Lung microvascular endothelial cell (primary cell): Measurements from ENCODE around the gene SHROOM3. TPM values are rescaled to one million over a fixed set of nuclear protein-coding genes. Genes with fewer than 3 reads are reported as not detected.
"Not testable (repeated sequence)": the region's sequence is repeated elsewhere in the genome, so short reads cannot be mapped to it uniquely, and the experiment has no call there.

ENCODE experiments used
- DNase-seq, 2 donors: peaks; one replicate each; pipeline versions ENCODE4 v3.0.0 to v3.0.0-alpha.2; 2010; ENCODE audit warnings: low read depth in 2 of 2
- total RNA-seq: library from RNA; depleted of rRNA; stranded (reverse); fragments of >200 nt; gene quantifications from 2 replicates; pipeline ENCODE4 v1.2.1, GENCODE V29; 2014

Gene SHROOM3
- total RNA-seq: under 0.01 TPM in 2 replicates

DNA sequence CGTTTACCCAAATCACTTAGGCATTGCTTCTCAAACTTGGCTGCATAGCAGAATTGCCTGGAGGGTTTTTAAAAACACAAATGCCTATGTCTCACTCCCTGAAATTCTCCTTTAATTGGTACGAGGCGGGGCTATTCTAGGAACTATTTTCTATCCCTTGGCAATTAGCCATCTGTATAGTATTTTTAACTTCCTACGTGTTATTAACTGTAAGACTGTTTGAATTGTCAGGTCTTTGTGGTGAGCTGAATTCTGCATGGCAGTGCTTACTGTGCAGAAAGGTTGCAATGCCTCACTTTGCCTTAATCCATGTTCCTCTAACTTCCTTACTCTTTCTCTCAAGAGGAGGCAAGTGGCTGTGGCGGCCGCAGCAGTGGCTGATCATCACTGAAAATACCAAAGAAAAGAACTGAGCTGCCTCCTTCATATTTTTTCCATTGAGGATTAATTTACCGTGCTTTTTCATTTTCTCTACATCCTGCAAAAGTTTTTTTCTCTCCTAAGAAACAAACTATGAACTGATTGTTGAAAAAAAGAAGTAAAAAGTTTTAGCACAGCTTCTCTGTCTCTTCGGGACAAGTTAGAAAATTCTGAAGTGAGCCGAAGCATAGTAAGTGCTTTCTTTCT, at the start of gene SHROOM3:
Gene SHROOM3 (plus strand): TSS at position 329 of the 627 bp plus-strand sequence. CDS start 824 bp downstream, outside the sequence.
- no peak for DNase-seq

- DNase-seq: no peak
Measured at GRCh38 chr4:76385974-76386373, 49.1 kb upstream of the SHROOM3 start.

GRCh38 chr4:76386566-76387305, 48.3 kb upstream of the SHROOM3 start:
- DNase-seq: no peak

DNA sequence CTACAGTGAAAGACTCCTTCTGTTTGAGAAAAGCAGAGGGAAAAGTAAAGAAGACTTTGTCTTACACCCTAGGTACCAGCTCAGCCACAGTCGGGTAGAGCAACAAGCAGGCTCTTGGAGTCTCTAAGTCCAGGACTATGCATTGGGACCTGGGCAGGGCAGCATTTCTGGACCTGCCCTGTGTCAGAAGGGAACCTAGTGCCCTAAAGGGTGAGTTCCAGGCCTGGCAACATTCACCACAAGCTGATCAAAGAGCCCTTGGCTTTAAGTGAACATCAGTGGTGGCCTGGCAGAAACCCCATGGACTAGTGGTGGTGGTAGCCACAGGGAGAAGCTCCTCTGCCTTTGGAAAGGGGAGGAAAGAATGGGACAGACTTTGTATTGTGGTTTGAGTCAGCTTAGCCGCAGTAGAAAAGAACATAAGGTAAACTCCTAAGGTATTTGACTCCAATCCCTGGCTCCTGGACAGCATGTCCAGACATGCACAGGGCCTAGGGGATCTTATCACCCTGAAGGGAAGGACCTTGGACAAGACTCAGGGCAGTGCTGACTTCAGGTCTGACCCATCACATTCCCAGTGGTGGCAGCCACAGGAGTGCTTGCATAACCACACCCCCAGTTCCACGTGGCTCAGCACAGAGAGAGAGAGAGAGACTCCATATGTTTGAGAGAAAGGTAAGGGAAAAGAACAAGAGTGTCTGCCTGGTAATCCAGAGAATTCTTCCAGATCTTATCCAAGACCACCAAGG, 46.7 kb upstream of the SHROOM3 start:
- no peak for DNase-seq

- no peak for DNase-seq
Measured at GRCh38 chr4:76401654-76402053, 33.4 kb upstream of the SHROOM3 start.

DNA sequence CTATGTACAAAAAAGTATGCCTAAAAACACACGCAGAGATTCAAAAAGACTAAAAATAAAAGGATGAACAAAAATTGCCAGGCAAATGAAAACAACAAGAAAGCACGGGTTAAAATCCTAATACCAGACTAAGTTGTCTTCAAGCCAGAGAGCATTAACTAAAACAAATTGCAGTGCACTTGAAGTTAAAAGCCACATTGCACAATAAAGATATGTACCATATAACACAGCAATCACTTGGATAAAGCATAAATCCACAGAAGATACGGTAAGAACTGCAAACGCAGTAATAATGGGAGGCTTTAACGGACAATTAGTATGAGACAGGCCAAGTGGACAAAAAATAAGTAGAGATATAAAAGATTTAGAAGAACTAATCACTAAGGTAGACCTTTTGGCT, 28.9 kb upstream of the SHROOM3 start:
- no peak for DNase-seq

DNA sequence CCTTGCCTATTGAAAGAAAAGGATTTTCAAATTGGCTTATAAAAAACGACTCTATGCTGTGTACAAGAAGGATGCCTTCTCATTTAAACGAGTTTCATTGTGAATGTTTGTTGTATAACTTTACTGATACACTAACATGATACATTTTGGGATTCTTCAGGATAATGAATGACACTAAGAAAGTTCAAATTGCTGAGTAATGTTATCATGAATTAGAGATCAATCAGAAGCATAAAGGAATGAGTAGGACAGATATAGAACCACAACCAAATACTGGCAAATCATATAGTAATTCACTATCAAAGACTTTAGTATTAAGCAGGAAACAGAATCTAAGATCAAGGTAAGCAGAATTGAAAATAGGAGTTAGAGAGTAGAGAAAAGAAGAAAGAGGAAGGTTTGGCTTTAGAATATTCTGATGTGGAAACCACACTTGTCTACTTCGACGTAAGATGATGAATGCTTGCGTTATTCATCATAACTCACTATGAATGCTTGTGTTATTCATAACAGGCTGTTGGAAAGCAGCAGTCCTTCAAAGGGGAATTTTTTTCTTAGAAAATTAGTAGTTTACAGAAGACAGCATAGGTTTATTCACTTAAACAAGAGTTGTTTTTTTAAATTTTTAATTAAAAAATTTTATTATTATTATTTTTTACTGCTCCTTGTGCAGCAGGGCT, 27.4 kb upstream of the SHROOM3 start:
- DNase-seq: no peak

GRCh38 chr4:76410636-76411035, 24.4 kb upstream of the SHROOM3 start:
- DNase-seq: no peak

GRCh38 chr4:76420188-76420761, 14.8 kb upstream of the SHROOM3 start:
- DNase-seq: no peak

GRCh38 chr4:76420762-76421581, 14.1 kb upstream of the SHROOM3 start, which contains the start of gene CCDC158:
CCDC158 (minus strand) TSS chr4:76421141; CDS start chr4:76403207, 17,934 bp downstream.
- no peak for DNase-seq

GRCh38 chr4:76423159-76423558, 11.9 kb upstream of the SHROOM3 start:
- DNase-seq: not testable (repeated sequence)

- no peak for DNase-seq
Measured at GRCh38 chr4:76426272-76426671, 8.8 kb upstream of the SHROOM3 start.

DNA sequence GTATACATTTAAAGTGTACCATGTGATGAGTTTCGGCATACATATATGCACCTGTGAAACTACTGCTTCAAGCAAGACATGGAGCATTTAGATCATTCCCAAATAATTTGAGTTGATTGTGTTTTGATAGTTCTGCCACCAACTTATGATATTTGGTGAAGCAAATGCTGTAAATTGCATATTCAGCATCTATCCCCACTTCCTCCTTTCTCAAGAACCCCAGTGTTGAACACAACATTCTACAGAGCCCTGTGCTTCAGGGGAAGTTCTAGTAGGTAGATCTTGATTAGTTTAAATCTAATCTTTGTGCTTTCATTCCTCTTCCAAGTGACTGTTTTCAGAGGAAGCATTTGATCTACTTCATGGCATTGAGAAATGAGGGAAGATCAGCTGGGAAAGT, 5.4 kb upstream of the SHROOM3 start:
- DNase-seq: no peak

GRCh38 chr4:76430519-76431388, 4.3 kb upstream of the SHROOM3 start:
- DNase-seq: peak; percentile 54 to 71

DNA sequence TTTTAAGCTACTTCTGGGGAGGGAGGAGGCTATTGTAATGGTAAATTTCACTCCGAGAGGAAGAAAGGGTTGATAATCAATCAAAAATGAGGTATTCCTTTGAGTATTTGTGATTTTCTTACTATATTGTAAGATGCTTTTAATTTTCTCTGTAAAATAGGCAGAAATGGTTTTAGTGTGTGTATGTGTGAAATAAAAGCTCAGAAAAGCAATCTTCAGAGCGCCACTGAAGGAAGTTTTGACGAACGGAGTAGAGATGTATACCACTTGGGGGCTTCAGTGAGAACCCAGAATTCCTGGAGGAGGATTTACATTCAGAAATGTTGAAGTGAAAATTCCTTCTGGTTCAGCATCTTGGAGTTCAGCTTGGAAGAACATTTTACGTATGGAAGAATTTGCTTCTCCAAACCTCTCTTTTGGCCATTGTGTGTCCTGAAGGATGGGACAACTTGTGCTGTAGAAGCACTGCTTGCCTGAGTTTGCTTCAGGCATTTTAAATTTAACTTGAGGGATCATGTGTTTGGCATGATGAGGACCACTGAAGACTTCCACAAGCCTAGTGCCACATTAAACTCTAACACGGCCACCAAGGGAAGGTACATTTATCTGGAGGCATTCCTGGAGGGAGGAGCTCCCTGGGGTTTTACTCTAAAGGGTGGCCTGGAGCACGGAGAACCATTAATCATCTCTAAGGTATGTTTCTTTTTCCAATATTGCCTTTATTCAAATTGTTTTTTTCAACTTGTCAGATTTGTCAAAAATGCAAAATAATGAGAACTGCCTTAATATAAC, 695 bp downstream of the SHROOM3 start:
- DNase-seq: no peak

- DNase-seq: no peak
Measured at GRCh38 chr4:76439491-76439890, 4.5 kb downstream of the SHROOM3 start.

DNA sequence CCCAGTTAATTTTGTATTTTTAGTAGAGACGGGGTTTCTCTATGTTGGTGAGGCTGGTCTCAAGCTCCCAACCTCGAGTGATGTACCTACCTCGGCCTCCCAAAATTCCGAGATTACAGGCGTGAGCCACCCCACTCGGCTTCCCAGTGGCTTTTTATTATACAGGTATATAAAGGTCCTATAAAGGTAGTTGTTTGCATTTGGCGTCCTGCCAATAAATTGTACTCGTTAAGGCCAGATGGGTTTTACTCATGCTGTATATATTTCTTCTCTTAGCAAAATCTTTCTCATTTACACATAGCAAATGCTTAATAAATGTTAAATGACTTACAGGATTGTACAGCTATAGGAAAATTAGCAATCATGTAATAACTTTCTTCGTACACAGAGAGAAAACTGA, 6.9 kb downstream of the SHROOM3 start:
- DNase-seq: no peak

DNA sequence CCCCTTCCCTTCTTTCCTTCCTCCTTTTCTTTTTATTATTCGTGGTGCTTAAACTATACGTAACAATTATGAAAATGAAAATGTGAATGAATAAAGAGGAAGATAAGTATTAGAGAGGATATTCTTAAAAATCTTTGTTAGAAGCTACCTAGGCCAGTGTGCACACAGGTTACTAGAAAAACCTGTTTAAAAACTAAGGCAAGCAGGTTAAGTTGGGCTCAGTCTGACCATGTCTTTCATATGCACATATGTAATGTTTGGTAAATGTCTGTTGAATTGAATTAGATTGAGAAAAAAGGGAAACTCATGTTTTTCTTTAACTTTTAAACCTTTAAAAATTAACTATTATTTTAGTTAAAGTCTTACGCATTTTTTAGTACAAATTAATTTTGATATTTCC, 7.8 kb downstream of the SHROOM3 start:
- DNase-seq: no peak

GRCh38 chr4:76443376-76443775, 8.3 kb downstream of the SHROOM3 start:
- no peak for DNase-seq
